ENCODE measurements around the gene RALGAPA1. TPM values are rescaled to one million over a fixed set of nuclear protein-coding genes. Genes with fewer than 3 reads are reported as not detected.

Gene RALGAPA1
- total RNA-seq, 1 experiment from 2014 or later: 138 TPM

Small RNA genes within 50 kb of the gene (small RNA-seq; reads per million reads assigned to genes)
- gene RF00322: not detected

Other genes with a start within 250 kb of the RALGAPA1 start
- gene BRMS1L, start 17.0 kb upstream of the RALGAPA1 start, total RNA-seq (2014; rRNA removed; shearing (Covaris generic); ENCODE audit: low replicate concordance): 22.7 and 24.2 TPM in 2 replicates